GM19240 (cell line): ENCODE measurements around the gene SOS1.
"Not testable (repeated sequence)": the region's sequence is repeated elsewhere in the genome, so short reads cannot be mapped to it uniquely, and the experiment has no call there.

Experiments used
- DNase-seq: peaks from one replicate; pipeline ENCODE4 v3.0.0; 2011; ENCODE audit warnings: low spot score; ENCODE audit not compliant: insufficient read length

SOS1 gene

GRCh38 chr2:39139511-39140237 lies 18.8 kb upstream of the SOS1 start:
- no peak for DNase-seq

GRCh38 chr2:39138837-39139211 lies 18.0 kb upstream of the SOS1 start:
- no peak for DNase-seq

- not testable (repeated sequence) for DNase-seq
Observed at GRCh38 chr2:39138187-39138836, 17.5 kb upstream of the SOS1 start.

- DNase-seq: no peak
Observed at GRCh38 chr2:39136799-39137198, 15.9 kb upstream of the SOS1 start.

GRCh38 chr2:39135690-39136259 lies 14.9 kb upstream of the SOS1 start:
- no peak for DNase-seq

- DNase-seq: no peak
Observed at GRCh38 chr2:39133215-39133851, 12.5 kb upstream of the SOS1 start.

GRCh38 chr2:39128919-39129391 lies 8.1 kb upstream of the SOS1 start:
- peak; percentile 12 for DNase-seq

GRCh38 chr2:39127973-39128372 lies 7.1 kb upstream of the SOS1 start:
- peak; percentile 8 for DNase-seq

GRCh38 chr2:39124746-39125057 lies 3.9 kb upstream of the SOS1 start:
- no peak for DNase-seq

GRCh38 chr2:39124000-39124745 lies 3.3 kb upstream of the SOS1 start:
- DNase-seq: peak; percentile 76

- no peak for DNase-seq
Observed at GRCh38 chr2:39123436-39123999, 2.7 kb upstream of the SOS1 start.

GRCh38 chr2:39121523-39122063 lies 742 bp upstream of the SOS1 start:
- no peak for DNase-seq

- no peak for DNase-seq
Observed at GRCh38 chr2:39120521-39120770, 405 bp downstream of the SOS1 start.

GRCh38 chr2:39119732-39120520 lies 925 bp downstream of the SOS1 start:
- DNase-seq: peak; percentile 10

- DNase-seq: peak; percentile 16
Observed at GRCh38 chr2:39118786-39119499, 1.9 kb downstream of the SOS1 start.

GRCh38 chr2:39115556-39115955 lies 5.3 kb downstream of the SOS1 start:
- no peak for DNase-seq

GRCh38 chr2:39114771-39115170 lies 6.1 kb downstream of the SOS1 start:
- DNase-seq: no peak

GRCh38 chr2:39109537-39109936 lies 11.3 kb downstream of the SOS1 start:
- no peak for DNase-seq

- DNase-seq: no peak
Observed at GRCh38 chr2:39108377-39108776, 12.5 kb downstream of the SOS1 start.

- DNase-seq: no peak
Observed at GRCh38 chr2:39107724-39108273, 13.1 kb downstream of the SOS1 start.
